HG02973 (cell line): ENCODE data around the gene PYGB.
A peak's percentile ranks its signal among the peaks of the same experiment; 100 is the strongest.
"Not testable (repeated sequence)": the region's sequence is repeated elsewhere in the genome, so short reads cannot be mapped to it uniquely, and the experiment has no call there.

Source experiments
- ATAC-seq: cut with Tn5 transposase; IDR thresholded peaks from one replicate; pipeline ENCODE4 v1.9.1; 2021; ENCODE audit warnings: moderate library complexity; ENCODE audit not compliant: unreplicated experiment

The PYGB gene

GRCh38 chr20:25309395-25310267, 61.7 kb downstream of the PYGB start:
- no peak for ATAC-seq

GRCh38 chr20:25310268-25310920, 62.5 kb downstream of the PYGB start:
- peak; percentile 91 for ATAC-seq

- ATAC-seq, result no peak
These were observed 63.2 kb downstream of the PYGB start for GRCh38 chr20:25310921-25311728.

GRCh38 chr20:25312716-25313115, 64.8 kb downstream of the PYGB start:
- ATAC-seq, result not testable (repeated sequence)

GRCh38 chr20:25313593-25313992, 65.7 kb downstream of the PYGB start:
- ATAC-seq, result no peak

- ATAC-seq, result no peak
These were observed 66.9 kb downstream of the PYGB start for GRCh38 chr20:25314497-25315417.

GRCh38 chr20:25315418-25316210, 67.7 kb downstream of the PYGB start:
- ATAC-seq, result no peak

- ATAC-seq, result no peak
These were observed 68.8 kb downstream of the PYGB start for GRCh38 chr20:25316506-25317190.

GRCh38 chr20:25317351-25318075, 69.6 kb downstream of the PYGB start:
- no peak for ATAC-seq

GRCh38 chr20:25318471-25319240, 70.8 kb downstream of the PYGB start:
- ATAC-seq, result peak; percentile 86

- ATAC-seq, result no peak
These were observed 71.6 kb downstream of the PYGB start for GRCh38 chr20:25319241-25320034.

GRCh38 chr20:25320035-25320800, 72.3 kb downstream of the PYGB start:
- no peak for ATAC-seq

- no peak for ATAC-seq
These were observed 73.5 kb downstream of the PYGB start for GRCh38 chr20:25321262-25321831.

- no peak for ATAC-seq
These were observed 74.1 kb downstream of the PYGB start for GRCh38 chr20:25321991-25322390.

GRCh38 chr20:25323496-25324246, 75.8 kb downstream of the PYGB start:
- no peak for ATAC-seq
